ENCODE results near the gene RBMX.
A peak's percentile ranks its signal among the peaks of the same experiment; 100 is the strongest.
"Not testable (repeated sequence)": the region's sequence is repeated elsewhere in the genome, so short reads cannot be mapped to it uniquely, and the experiment has no call there.

The RBMX gene

GRCh38 chrX:136892412-136892811, 11.9 kb upstream of the RBMX start:
- TF ChIP-seq CTCF (IDR thresholded peaks at IDR 0.05; ENCODE audit: control insufficient read depth, extremely low read depth, insufficient read depth), result no peak
- DNase-seq (ENCODE audit: low read depth), result no peak
- no peak overlapping the region for H3K4me3 ChIP-seq (ENCODE audit: low read depth, low read length)

- DNase-seq (ENCODE audit: low read depth); H3K4me3 ChIP-seq (ENCODE audit: low read depth, low read length): not testable (repeated sequence)
These were observed 10.1 kb upstream of the RBMX start for GRCh38 chrX:136890596-136890995.

- no peak for DNase-seq (ENCODE audit: low read depth)
These were observed 8.7 kb upstream of the RBMX start for GRCh38 chrX:136889269-136889668.

GRCh38 chrX:136880003-136880451, 498 bp downstream of the RBMX start:
- DNase-seq (ENCODE audit: low read depth), result no peak
- no peak for TF ChIP-seq CTCF (IDR thresholded peaks at IDR 0.05; ENCODE audit: control insufficient read depth, extremely low read depth, insufficient read depth)
- peak overlapping the region; percentile 89 for H3K4me3 ChIP-seq (ENCODE audit: low read depth, low read length)

More at GRCh38 chrX:136889269-136889668, 8.7 kb upstream of the RBMX start:
- TF ChIP-seq CTCF (IDR thresholded peaks at IDR 0.05; ENCODE audit: control insufficient read depth, extremely low read depth, insufficient read depth), result no peak
- H3K4me3 ChIP-seq (ENCODE audit: low read depth, low read length), result no peak overlapping the region

- H3K4me3 ChIP-seq (ENCODE audit: low read depth, low read length), result peak overlapping the region; percentile 89
- no peak for TF ChIP-seq CTCF (IDR thresholded peaks at IDR 0.05; ENCODE audit: control insufficient read depth, extremely low read depth, insufficient read depth)
- DNase-seq (ENCODE audit: low read depth), result no peak
These were observed 1.4 kb downstream of the RBMX start for GRCh38 chrX:136879001-136879687.

- peak overlapping the region; percentile 89 for H3K4me3 ChIP-seq (ENCODE audit: low read depth, low read length)
- no peak for TF ChIP-seq CTCF (IDR thresholded peaks at IDR 0.05; ENCODE audit: control insufficient read depth, extremely low read depth, insufficient read depth)
- no peak for DNase-seq (ENCODE audit: low read depth)
These were observed 2.1 kb downstream of the RBMX start for GRCh38 chrX:136878423-136878822.

GRCh38 chrX:136874114-136874513, 6.4 kb downstream of the RBMX start:
- H3K4me3 ChIP-seq (ENCODE audit: low read depth, low read length); DNase-seq (ENCODE audit: low read depth): not testable (repeated sequence)

- not testable (repeated sequence) for DNase-seq (ENCODE audit: low read depth); H3K4me3 ChIP-seq (ENCODE audit: low read depth, low read length)
These were observed 7.3 kb downstream of the RBMX start for GRCh38 chrX:136873210-136873609.
